Fibroblast of skin of left biceps (primary cell): Measurements from ENCODE around the gene CCDC200.
"Not testable (repeated sequence)": the region's sequence is repeated elsewhere in the genome, so short reads cannot be mapped to it uniquely, and the experiment has no call there.

Experiments used
- DNase-seq, 2 experiments: peaks; one replicate each; pipeline ENCODE4 v3.0.0-alpha.2; 2013; ENCODE audit warnings: low read depth in 2 of 2

CCDC200 gene

GRCh38 chr17:43216369-43216761 lies 12.1 kb downstream of the CCDC200 start:
- DNase-seq, result no peak

- DNase-seq, result no peak
Measured at GRCh38 chr17:43215341-43215740, 13.1 kb downstream of the CCDC200 start.

- no peak for DNase-seq
Measured at GRCh38 chr17:43213545-43213944, 14.9 kb downstream of the CCDC200 start.

- no peak for DNase-seq
Measured at GRCh38 chr17:43212641-43213490, 15.6 kb downstream of the CCDC200 start.

GRCh38 chr17:43211480-43212402 lies 16.7 kb downstream of the CCDC200 start, which contains the start of gene TMEM106A:
TSS of gene TMEM106A (plus strand) at chr17:43211875. CDS start at chr17:43213042, 1,167 bp downstream.
- DNase-seq, result peak; percentile 66 to 67

- DNase-seq, result no peak
Measured at GRCh38 chr17:43211123-43211479, 17.3 kb downstream of the CCDC200 start.

GRCh38 chr17:43210576-43210975 lies 17.8 kb downstream of the CCDC200 start:
- DNase-seq, result no peak

GRCh38 chr17:43203013-43203412 lies 25.4 kb downstream of the CCDC200 start:
- DNase-seq, result not testable (repeated sequence)

- DNase-seq, result no peak
Measured at GRCh38 chr17:43200127-43200526, 28.3 kb downstream of the CCDC200 start.

- no peak for DNase-seq
Measured at GRCh38 chr17:43199633-43200032, 28.8 kb downstream of the CCDC200 start.

GRCh38 chr17:43193251-43193650 lies 35.2 kb downstream of the CCDC200 start:
- DNase-seq, result no peak

- not testable (repeated sequence) for DNase-seq
Measured at GRCh38 chr17:43186656-43187055, 41.8 kb downstream of the CCDC200 start.

- DNase-seq, result no peak
Measured at GRCh38 chr17:43183921-43184320, 44.5 kb downstream of the CCDC200 start.

- DNase-seq, result no peak
Measured at GRCh38 chr17:43176119-43176570, 52.3 kb downstream of the CCDC200 start.

- DNase-seq, result peak; percentile 61 to 64
Measured at GRCh38 chr17:43175213-43176118, 53.0 kb downstream of the CCDC200 start.

GRCh38 chr17:43171586-43172487 lies 56.6 kb downstream of the CCDC200 start:
- DNase-seq, result peak; percentile 88 to 91
